GM10266 (cell line): ENCODE results near the gene PRAME.
A peak's percentile ranks its signal among the peaks of the same experiment; 100 is the strongest.

ENCODE experiments used
- DNase-seq: peaks from one replicate; pipeline ENCODE4 v3.0.0; 2012; ENCODE audit errors: extremely low spot score
- TF ChIP-seq, protein P1 (sequence below): IDR thresholded peaks from 2 replicates; pipeline ENCODE4 v1.5.1; 2012; ENCODE audit warnings: mild to moderate bottlenecking, low read depth; ENCODE audit not compliant: control insufficient read depth, insufficient read depth; ENCODE audit errors: missing control alignments

Gene PRAME

DNA sequence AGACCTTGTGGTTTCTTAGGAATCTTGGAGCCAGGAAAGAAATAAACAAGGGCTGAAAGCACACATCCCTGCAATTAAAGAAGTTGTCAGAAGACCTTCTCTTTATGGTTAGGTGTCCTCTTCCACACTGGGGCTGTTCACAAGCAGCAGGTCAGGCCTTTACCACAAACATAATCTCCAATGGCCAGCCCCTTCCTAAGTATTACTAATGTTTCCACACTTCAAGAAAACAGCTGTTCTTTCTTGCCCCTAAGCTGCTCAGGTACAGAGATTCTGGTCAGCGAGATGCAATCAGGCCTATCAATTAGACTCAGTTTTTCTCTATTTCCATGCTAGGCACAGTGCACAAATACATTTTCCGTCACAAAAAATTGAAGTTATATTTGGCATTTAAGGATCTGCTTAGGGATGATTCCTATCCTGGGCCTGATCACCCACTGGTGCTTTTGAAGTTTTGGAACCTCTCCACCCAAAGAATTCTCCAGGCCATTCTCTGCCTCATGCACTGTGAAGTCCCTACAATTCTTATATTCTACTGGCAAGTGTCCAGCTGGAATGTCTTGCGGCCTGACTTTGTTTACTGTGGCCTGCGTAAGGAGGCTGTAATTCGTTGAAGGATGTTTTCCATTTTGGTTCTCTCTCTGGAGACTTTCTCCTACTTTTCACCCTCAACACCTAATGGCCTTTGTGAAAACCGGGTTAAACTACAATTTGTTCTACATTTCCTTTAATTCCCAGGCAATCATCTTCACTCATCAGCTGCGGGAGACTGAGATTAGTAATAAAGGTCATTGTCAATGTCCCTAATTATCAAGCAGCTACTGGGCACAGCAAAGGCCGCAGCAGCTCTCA, 5.1 kb downstream of the PRAME start:
- TF ChIP-seq, protein P1, sequence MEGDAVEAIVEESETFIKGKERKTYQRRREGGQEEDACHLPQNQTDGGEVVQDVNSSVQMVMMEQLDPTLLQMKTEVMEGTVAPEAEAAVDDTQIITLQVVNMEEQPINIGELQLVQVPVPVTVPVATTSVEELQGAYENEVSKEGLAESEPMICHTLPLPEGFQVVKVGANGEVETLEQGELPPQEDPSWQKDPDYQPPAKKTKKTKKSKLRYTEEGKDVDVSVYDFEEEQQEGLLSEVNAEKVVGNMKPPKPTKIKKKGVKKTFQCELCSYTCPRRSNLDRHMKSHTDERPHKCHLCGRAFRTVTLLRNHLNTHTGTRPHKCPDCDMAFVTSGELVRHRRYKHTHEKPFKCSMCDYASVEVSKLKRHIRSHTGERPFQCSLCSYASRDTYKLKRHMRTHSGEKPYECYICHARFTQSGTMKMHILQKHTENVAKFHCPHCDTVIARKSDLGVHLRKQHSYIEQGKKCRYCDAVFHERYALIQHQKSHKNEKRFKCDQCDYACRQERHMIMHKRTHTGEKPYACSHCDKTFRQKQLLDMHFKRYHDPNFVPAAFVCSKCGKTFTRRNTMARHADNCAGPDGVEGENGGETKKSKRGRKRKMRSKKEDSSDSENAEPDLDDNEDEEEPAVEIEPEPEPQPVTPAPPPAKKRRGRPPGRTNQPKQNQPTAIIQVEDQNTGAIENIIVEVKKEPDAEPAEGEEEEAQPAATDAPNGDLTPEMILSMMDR, result no peak
- DNase-seq, result no peak

GRCh38 chr22:22553141-22553540, 5.9 kb downstream of the PRAME start:
- DNase-seq, result no peak
- TF ChIP-seq, protein P1, result no peak

DNA sequence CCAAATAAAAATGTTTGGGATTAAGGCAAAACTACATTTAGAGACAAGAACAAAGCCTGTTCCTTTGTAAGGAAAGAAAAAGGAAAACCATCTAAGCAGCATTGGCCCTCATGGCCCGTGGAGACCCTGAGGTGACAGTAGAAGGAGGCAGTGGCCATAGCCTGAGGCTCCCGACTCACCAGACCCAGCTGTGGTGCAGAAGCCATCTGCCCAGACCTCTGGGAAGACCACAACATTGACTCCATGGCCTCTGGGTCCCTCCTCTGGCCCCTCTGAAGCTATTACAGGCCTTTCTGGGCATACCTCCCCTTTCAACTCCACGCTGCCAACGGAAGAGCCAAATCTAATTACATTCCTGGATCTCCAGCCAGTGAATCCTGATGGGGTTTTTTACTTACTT, 6.4 kb downstream of the PRAME start:
- TF ChIP-seq, protein P1, result peak; percentile 38
- peak; percentile 57 for DNase-seq

DNA sequence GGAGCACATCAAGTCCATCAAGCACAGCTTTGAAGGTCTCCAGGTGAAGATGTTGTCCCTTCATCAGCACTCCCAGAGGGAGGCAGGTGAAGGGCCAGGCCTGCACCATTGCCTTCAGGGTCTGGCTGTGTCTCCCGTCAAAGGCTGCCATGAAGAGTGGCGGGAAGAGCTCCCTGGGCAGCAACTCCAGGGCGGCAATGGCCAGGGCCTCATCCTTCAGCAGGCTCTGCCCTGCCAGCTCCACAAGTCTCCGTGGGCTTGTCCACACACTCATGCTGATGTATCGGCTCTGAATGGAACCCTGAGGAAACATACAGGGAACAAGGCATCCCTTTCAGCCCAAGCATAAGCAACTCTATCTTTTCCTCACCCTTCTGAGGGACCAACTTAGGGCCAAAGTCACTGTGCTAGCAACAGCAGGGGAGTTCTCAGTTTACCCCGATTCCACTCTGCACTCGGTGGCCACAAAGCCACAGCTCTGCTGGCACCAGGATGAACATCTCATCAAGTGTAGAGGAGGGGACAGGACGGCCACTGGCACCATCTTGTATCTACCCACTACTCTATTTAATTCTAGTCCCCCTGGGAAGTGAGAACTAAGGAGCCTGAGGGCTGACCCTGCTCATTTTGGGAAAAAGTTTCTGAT, 8.2 kb downstream of the PRAME start:
- TF ChIP-seq, protein P1, result no peak
- DNase-seq, result no peak

- TF ChIP-seq, protein P1, result no peak
- no peak for DNase-seq
Measured at GRCh38 chr22:22548910-22549309, 10.2 kb downstream of the PRAME start.

DNA sequence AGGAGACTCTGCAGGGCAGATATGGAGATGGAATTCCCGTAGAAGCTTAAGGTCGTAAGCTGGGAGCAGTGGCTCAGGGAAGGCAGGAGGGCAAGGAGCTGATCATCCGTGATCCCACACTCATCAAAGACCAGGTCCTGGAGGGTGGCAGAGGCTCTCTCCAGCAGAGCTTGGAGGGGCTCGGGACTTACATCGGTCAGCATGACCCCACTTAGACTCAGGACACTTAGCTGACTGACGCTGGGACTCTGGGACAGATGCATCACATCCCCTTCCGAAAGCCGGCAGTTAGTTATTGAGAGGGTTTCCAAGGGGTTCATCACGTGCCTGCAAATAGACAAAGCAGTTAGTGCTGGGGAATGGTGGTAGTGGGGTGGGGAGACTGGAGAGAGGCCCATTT, 10.7 kb downstream of the PRAME start:
- TF ChIP-seq, protein P1, result no peak
- no peak for DNase-seq
